Coronary artery (tissue), 2 donors: Measurements from ENCODE around the gene SNX25.

Experiments
- DNase-seq: peaks from one replicate; pipeline ENCODE4 v3.0.0-alpha.2; 2017; ENCODE audit warnings: low spot score
- H3K27ac ChIP-seq, 2 donors: fragments of 200-600 bp; sonication (generic); one replicate each; pipeline ENCODE4 v1.5.1; 2016 to 2019
- H3K4me3 ChIP-seq: fragments of 200-600 bp; sonication (generic); 2 replicates; pipeline ENCODE4 v1.5.1; 2016; ENCODE audit warnings: mild to moderate bottlenecking, moderate library complexity
- TF ChIP-seq, protein P1 (sequence below): fragments of 200-600 bp; sonication (generic); IDR thresholded peaks from one replicate; pipeline ENCODE4 v1.5.1; 2019; ENCODE audit warnings: antibody characterized with exemption

SNX25 gene

DNA sequence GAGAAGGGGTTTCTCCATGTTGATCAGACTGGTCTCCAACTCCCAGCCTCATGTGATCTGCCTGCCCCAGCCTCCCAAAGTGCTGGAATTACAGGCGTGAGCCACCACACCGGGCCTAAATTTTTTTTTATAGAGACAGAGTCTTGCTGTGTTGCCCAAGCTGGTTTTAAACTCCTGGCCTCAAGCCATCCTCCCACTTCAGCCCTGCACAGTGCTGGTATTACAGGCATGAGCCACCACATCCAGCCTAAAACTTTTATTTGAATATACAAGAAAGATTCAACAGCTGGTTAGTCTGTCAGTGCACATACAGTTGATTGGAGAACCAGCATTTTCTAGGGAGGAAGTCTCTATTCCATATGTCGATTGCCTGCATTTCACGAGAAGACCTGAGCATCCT lies 95.1 kb downstream of the SNX25 start:
- DNase-seq, result no peak
- TF ChIP-seq, protein P1, sequence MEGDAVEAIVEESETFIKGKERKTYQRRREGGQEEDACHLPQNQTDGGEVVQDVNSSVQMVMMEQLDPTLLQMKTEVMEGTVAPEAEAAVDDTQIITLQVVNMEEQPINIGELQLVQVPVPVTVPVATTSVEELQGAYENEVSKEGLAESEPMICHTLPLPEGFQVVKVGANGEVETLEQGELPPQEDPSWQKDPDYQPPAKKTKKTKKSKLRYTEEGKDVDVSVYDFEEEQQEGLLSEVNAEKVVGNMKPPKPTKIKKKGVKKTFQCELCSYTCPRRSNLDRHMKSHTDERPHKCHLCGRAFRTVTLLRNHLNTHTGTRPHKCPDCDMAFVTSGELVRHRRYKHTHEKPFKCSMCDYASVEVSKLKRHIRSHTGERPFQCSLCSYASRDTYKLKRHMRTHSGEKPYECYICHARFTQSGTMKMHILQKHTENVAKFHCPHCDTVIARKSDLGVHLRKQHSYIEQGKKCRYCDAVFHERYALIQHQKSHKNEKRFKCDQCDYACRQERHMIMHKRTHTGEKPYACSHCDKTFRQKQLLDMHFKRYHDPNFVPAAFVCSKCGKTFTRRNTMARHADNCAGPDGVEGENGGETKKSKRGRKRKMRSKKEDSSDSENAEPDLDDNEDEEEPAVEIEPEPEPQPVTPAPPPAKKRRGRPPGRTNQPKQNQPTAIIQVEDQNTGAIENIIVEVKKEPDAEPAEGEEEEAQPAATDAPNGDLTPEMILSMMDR, result no peak
- H3K4me3 ChIP-seq, result no peak overlapping the region
- no peak overlapping the region for H3K27ac ChIP-seq

- TF ChIP-seq, protein P1, result no peak
- DNase-seq, result no peak
- H3K27ac ChIP-seq, result no peak overlapping the region
These were observed 95.7 kb downstream of the SNX25 start for GRCh38 chr4:185304944-185305690.

DNA sequence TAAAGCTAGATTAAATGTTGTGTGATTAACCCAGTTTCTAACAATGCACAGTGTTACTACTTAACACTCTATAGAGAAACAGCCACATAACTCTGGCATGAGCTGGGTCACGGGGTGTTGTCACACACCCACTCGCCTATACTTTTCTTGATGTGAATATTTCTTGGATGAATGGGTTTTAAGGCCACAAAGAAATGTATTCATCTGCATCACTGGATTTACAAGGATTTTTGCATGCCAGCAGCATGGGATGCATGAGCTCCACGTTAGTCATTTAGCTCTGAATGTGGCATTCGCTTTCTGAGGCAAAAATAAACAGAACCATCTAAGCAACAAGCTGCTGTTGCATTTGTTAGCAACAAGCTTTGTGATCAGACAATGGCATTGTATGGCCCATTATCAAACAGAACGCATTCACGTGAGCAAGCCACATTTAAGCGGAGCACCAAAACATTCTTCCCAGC lies 96.6 kb downstream of the SNX25 start:
- H3K27ac ChIP-seq, result no peak overlapping the region
- no peak overlapping the region for H3K4me3 ChIP-seq
- no peak for DNase-seq
- TF ChIP-seq, protein P1, result no peak

More at GRCh38 chr4:185304944-185305690, 95.7 kb downstream of the SNX25 start:
- no peak overlapping the region for H3K4me3 ChIP-seq

DNA sequence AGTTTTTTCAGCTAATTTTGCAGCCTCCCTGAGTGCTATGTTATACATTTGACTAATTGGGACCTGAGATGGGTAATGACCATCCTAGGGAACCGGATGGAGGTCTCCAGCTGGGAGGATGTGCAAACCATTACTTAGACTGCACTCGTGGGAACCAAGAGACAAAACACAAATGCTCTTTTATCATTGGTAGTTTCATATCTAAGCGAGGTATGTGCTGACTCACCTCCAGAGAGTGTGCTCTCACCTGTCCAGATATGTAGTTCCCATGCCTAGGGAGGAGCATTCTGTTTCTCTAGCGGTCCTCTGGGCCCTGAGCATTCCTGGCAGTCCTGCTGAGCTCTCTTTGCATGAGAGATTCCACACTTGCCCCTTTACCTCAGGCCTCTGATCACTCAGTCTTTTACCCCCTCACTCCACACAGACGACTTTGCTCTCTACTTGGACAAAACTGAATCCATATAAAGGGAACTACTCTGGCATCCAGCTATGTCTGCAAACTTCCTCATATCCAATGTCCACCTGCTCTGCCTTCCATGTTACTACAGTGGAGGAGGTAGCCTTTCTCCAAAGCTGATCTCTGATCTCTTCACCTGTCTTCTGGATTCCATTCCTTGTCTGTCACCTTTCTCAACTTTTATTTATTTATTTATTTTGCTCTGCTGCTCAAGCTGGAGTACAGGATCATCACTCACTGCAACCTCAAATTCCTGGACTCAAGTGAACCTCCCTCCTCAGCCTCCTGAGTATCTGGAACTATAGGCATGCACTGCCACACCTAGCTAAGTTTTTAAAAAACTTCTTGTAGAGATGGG lies 97.9 kb downstream of the SNX25 start:
- TF ChIP-seq, protein P1, result no peak
- no peak for DNase-seq
- no peak overlapping the region for H3K27ac ChIP-seq
- H3K4me3 ChIP-seq, result no peak overlapping the region

DNA sequence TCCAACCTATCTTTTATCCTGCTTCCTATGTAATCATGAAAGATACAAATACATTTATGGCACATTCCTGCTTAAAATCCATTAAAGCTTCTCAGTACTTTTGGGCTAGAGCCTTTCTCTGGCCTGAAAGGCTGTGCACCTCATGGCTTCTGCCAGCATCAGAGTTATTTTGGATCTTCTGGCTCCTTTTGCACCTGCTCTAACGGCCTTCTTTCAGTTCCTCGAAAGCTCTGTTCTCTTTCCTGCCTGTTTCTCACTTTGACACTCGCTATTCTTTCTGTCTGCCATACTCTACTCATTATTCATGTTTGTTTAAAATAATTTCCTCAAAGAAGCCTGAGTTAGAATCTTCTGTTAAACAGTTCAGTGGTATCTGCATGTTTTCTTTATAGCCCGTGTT lies 100.4 kb downstream of the SNX25 start:
- Histone ChIP-seq H3K4me3 (no peak overlapping the region), H3K27ac (no peak overlapping the region)
- DNase-seq, result no peak

GRCh38 chr4:185311113-185311888 lies 101.9 kb downstream of the SNX25 start:
- H3K27ac ChIP-seq, result no peak overlapping the region
- TF ChIP-seq, protein P1, result no peak

More for the DNA sequence above, 100.4 kb downstream of the SNX25 start:
- TF ChIP-seq, protein P1, result no peak

More at GRCh38 chr4:185311113-185311888, 101.9 kb downstream of the SNX25 start:
- no peak overlapping the region for H3K4me3 ChIP-seq
- no peak for DNase-seq
